Stimulated activated CD4-positive, alpha-beta T cell treated with anti-CD3 and anti-CD28 coated beads, Interleukin-2, amount 100 ng/mL, for 4 hours (primary cell): Measurements from ENCODE around the gene RAB6A.
"Not testable (repeated sequence)": the region's sequence is repeated elsewhere in the genome, so short reads cannot be mapped to it uniquely, and the experiment has no call there.

Experiments used
- DNase-seq: peaks from one replicate; pipeline ENCODE4 v3.0.0-alpha.2; 2020; ENCODE audit warnings: low read depth

The RAB6A gene

GRCh38 chr11:73762732-73763131 lies 1.9 kb upstream of the RAB6A start:
- DNase-seq = no peak

- no peak for DNase-seq
Measured at GRCh38 chr11:73761403-73761945, 600 bp upstream of the RAB6A start.

GRCh38 chr11:73760135-73760678 lies 667 bp downstream of the RAB6A start:
- DNase-seq = no peak

GRCh38 chr11:73759610-73760134 lies 1.2 kb downstream of the RAB6A start:
- no peak for DNase-seq

GRCh38 chr11:73758451-73758850 lies 2.4 kb downstream of the RAB6A start:
- DNase-seq = no peak

- no peak for DNase-seq
Measured at GRCh38 chr11:73757598-73757997, 3.3 kb downstream of the RAB6A start.

- no peak for DNase-seq
Measured at GRCh38 chr11:73755670-73756069, 5.2 kb downstream of the RAB6A start.

GRCh38 chr11:73753938-73754337 lies 6.9 kb downstream of the RAB6A start:
- no peak for DNase-seq

- no peak for DNase-seq
Measured at GRCh38 chr11:73752903-73753302, 8.0 kb downstream of the RAB6A start.

- DNase-seq = no peak
Measured at GRCh38 chr11:73752216-73752867, 8.5 kb downstream of the RAB6A start.

GRCh38 chr11:73750862-73751261 lies 10.0 kb downstream of the RAB6A start:
- not testable (repeated sequence) for DNase-seq

- no peak for DNase-seq
Measured at GRCh38 chr11:73750228-73750627, 10.6 kb downstream of the RAB6A start.

GRCh38 chr11:73749118-73749517 lies 11.8 kb downstream of the RAB6A start:
- no peak for DNase-seq

- no peak for DNase-seq
Measured at GRCh38 chr11:73748300-73748699, 12.6 kb downstream of the RAB6A start.

- DNase-seq = no peak
Measured at GRCh38 chr11:73747762-73748161, 13.1 kb downstream of the RAB6A start.

- no peak for DNase-seq
Measured at GRCh38 chr11:73746701-73747100, 14.2 kb downstream of the RAB6A start.

- no peak for DNase-seq
Measured at GRCh38 chr11:73743045-73743444, 17.8 kb downstream of the RAB6A start.

- DNase-seq = not testable (repeated sequence)
Measured at GRCh38 chr11:73735959-73736358, 24.9 kb downstream of the RAB6A start.

- DNase-seq = no peak
Measured at GRCh38 chr11:73734993-73735392, 25.9 kb downstream of the RAB6A start.

GRCh38 chr11:73734011-73734410 lies 26.9 kb downstream of the RAB6A start:
- not testable (repeated sequence) for DNase-seq

GRCh38 chr11:73732936-73733335 lies 27.9 kb downstream of the RAB6A start:
- DNase-seq = not testable (repeated sequence)

GRCh38 chr11:73729594-73730206 lies 31.2 kb downstream of the RAB6A start:
- DNase-seq = no peak

GRCh38 chr11:73728000-73728399 lies 32.9 kb downstream of the RAB6A start:
- no peak for DNase-seq
